ENCODE results near the gene CDR2L.

DNA sequence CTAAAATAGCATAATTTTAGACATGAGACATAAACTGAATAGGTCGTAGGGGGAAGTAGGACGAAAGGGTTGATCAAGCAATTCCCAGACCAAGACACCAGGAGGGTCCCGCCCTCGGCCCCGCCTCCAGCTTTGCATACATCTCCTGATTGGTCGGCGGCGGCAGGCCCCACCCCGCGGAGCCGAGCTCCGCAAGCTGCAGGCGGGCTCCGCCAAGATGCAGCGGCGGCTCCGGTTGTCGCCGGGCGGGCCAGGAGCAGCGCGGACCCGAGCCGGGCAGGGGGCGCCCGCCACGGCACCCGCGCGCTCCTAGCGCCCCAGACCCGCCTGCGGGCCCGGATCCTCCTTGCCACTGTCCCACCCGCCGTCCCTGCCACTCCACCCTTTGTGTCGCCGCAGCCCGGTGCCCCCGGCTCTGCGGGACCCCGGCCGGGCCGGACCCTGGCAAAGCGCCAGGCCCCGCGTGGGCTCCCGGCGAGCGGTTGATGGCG lies at the start of gene CDR2L:
- peak; percentile 25; the same call in 1 of the 2 replicates for TF ChIP-seq POLR2AphosphoS5 (IDR thresholded peaks at IDR 0.05; ENCODE audit: borderline replicate concordance, low read depth, low read length)
- TF ChIP-seq EZH2 (IDR thresholded peaks at IDR 0.05) = no peak
